ENCODE results near the gene XPNPEP1.

Gene XPNPEP1

GRCh38 chr10:109855746-109856145 lies 67.6 kb downstream of the XPNPEP1 start:
- H3K9me3 ChIP-seq (replicated peaks in 1 of 11): no peaks in the 10 kb centered on the region
- no peak overlapping the region for H3K4me2 ChIP-seq
- peaks cover 0 to 10% (median 0%) of the 10 kb centered on the region in 10 experiments; a peak in 4 of 20 replicates for H3K4me1 ChIP-seq
- H3K9ac ChIP-seq: no peak overlapping the region
- H3K27me3 ChIP-seq: no peaks in the 10 kb centered on the region
- peaks cover 0 to 5% (median 0%) of the 10 kb centered on the region in 11 experiments; a peak in 1 of 22 replicates for H4K20me1 ChIP-seq
- no peak for TF ChIP-seq Cebpa-rat (IDR thresholded peaks at IDR 0.05)
- no peak overlapping the region for H3K27ac ChIP-seq
- H3K36me3 ChIP-seq: peaks cover 0 to 9% (median 0%) of the 10 kb centered on the region in 11 experiments; a peak in 2 of 22 replicates
- H3K4me3 ChIP-seq: no peak overlapping the region

- Histone ChIP-seq H3K4me3 (no peak overlapping the region), H4K20me1 (peaks cover 0 to 5% (median 0%) of the 10 kb centered on the region in 11 experiments; a peak in 1 of 22 replicates), H3K36me3 (no peaks in the 10 kb centered on the region), H3K9me3 (replicated peaks in 1 of 11) (no peaks in the 10 kb centered on the region), H3K27ac (no peak overlapping the region), H3K4me2 (no peak overlapping the region), H3K4me1 (no peaks in the 10 kb centered on the region), H3K27me3 (no peaks in the 10 kb centered on the region), H3K9ac (no peak overlapping the region)
- no peak for TF ChIP-seq Cebpa-rat (IDR thresholded peaks at IDR 0.05)
Observed at GRCh38 chr10:109853921-109854320, 69.4 kb downstream of the XPNPEP1 start.

DNA sequence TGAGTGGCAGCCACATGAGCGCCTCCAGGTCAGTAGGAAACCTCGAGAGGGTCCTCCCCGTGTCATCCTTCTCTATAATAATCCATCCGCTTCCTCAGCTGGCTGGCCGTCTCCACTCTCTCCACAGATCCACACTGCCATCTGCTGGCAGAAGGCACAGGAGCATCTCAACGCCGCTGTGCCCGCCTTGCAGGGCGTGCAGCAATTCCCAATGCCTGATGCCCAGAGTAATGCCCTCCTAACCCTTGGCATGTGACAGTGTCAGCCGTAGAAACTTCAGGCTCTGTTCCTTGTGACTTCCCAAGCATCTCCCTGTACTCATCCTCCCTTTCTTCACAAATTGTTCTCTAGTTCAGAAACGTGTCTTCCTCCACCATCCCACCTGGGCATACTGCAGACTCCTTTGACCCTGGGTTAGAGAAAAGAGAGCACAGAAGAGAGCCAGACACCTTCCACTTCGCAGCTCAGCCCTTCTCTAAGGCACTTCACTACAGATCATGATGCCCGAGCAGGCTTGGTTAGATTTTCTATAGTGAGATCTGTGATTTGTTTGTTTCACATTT lies 70.8 kb downstream of the XPNPEP1 start:
- Histone ChIP-seq H3K27me3 (no peaks in the 10 kb centered on the region), H3K9me3 (replicated peaks in 1 of 11) (no peaks in the 10 kb centered on the region), H3K27ac (no peak overlapping the region), H3K36me3 (no peaks in the 10 kb centered on the region), H3K9ac (no peak overlapping the region), H3K4me1 (no peaks in the 10 kb centered on the region), H3K4me2 (peak overlapping the region in 2 of 11 experiments; percentile 4 to 15; a peak in 3 of 22 replicates), H3K4me3 (no peak overlapping the region), H4K20me1 (peaks cover 0 to 5% (median 0%) of the 10 kb centered on the region in 11 experiments; a peak in 1 of 22 replicates)
- no peak for TF ChIP-seq Cebpa-rat (IDR thresholded peaks at IDR 0.05)

DNA sequence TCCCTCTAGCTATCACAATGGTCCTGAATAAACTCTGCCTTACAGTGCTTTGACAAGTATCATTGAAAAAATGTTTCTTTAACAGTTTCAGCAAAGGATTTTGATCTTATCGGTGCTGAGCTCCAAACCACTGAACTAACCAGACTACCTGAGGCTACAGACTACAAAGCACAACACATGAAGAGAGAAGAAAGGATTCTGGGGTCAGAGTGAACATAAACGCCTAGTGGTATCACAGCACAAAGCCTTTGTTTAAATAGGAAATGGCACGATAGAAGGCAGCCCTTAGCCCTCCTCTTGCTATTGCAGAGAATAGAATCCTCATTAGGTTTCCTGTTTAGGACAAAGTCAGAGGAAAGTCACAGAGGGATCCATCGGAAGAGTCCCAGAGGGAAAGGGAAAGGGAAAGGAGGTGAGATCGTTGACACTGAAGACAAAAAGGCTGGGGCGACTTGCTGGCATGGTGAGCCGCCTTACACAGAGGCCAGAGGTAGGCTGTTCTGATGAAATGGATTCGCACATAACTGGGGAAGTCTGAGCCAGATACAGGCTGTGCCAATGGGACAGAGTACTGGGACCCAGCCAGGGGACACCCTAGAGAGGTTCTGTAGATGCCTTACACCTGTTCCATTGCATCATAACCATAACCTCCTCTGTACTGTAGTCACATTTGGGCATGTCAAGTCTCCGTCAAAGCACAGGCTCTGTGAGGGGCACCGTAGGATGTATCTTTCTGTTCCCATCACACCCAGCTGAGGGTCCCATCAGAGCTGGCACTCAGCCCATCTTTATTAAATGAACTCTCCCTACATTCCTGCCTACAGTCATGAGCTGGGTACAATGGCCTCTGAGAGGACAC lies 71.5 kb downstream of the XPNPEP1 start:
- Histone ChIP-seq H3K27me3 (no peaks in the 10 kb centered on the region), H3K9ac (no peak overlapping the region), H4K20me1 (peaks cover 0 to 5% (median 0%) of the 10 kb centered on the region in 11 experiments; a peak in 1 of 22 replicates), H3K4me3 (no peak overlapping the region), H3K27ac (no peak overlapping the region), H3K4me1 (no peaks in the 10 kb centered on the region), H3K9me3 (replicated peaks in 1 of 11) (no peaks in the 10 kb centered on the region), H3K4me2 (peak overlapping the region in 2 of 11 experiments; percentile 4 to 15; a peak in 3 of 22 replicates), H3K36me3 (no peaks in the 10 kb centered on the region)
- no peak for TF ChIP-seq Cebpa-rat (IDR thresholded peaks at IDR 0.05)

DNA sequence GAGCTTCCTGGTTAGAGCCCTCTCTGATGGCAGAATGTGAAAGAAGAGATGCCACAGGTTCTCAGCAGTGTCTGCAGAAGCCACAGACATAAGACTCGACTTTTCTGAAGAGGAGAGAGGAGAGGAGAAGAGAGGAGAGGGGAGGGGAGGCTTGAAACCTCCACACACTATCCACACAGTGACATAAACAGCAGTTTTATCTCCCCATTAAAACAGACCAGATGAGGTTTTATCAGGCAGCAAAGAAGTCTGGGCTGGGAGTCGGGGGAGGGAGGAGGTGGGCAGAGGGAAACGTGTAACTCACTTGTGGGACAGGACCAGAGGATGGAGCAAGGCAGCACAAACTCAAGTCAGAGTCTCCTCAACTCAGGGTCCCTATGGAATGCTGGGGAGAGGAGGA lies 76.5 kb downstream of the XPNPEP1 start:
- H3K9ac ChIP-seq: no peak overlapping the region
- H3K27ac ChIP-seq: no peak overlapping the region
- H3K9me3 ChIP-seq (replicated peaks in 1 of 11): no peaks in the 10 kb centered on the region
- no peak overlapping the region for H3K4me2 ChIP-seq
- H4K20me1 ChIP-seq: peaks cover 0 to under 1% (median 0%) of the 10 kb centered on the region in 11 experiments; a peak in 1 of 22 replicates
- 0 out of 20 replicates have a peak, but pooled peaks cover 0 to 3% (median 0%) of the 10 kb centered on the region in 10 experiments for H3K4me1 ChIP-seq
- H3K4me3 ChIP-seq: no peak overlapping the region
- TF ChIP-seq Cebpa-rat (IDR thresholded peaks at IDR 0.05): no peak
- no peaks in the 10 kb centered on the region for H3K36me3 ChIP-seq
- H3K27me3 ChIP-seq: no peaks in the 10 kb centered on the region

DNA sequence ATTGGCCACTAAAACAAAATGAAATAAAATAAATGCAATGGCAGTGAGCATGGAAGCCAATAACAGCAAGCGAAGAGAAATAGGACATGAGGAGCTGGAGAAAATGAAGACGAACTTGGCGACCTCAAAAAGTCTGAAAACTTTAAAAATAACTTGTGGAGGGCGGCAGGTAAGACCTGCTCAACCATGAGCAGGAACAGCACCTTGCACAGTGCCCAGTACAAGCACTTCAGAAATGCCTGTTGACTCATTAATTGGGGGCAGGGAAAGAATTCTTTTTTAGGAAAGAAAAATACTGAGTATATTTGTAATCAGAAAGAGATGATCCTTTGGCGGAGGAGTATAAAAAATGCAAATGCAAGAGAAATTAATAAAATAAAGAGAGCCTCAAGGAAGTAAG lies 78.0 kb downstream of the XPNPEP1 start:
- Histone ChIP-seq H3K9ac (no peak overlapping the region), H3K27me3 (no peaks in the 10 kb centered on the region), H3K27ac (no peak overlapping the region), H3K4me1 (0 out of 20 replicates have a peak, but pooled peaks cover 0 to 3% (median 0%) of the 10 kb centered on the region in 10 experiments), H3K36me3 (no peaks in the 10 kb centered on the region), H3K4me2 (no peak overlapping the region), H3K9me3 (replicated peaks in 1 of 11) (no peaks in the 10 kb centered on the region), H3K4me3 (no peak overlapping the region), H4K20me1 (no peaks in the 10 kb centered on the region)
- TF ChIP-seq Cebpa-rat (IDR thresholded peaks at IDR 0.05): no peak

GRCh38 chr10:109838592-109839244 lies 84.6 kb downstream of the XPNPEP1 start:
- H3K27me3 ChIP-seq: no peaks in the 10 kb centered on the region
- no peak overlapping the region for H3K4me3 ChIP-seq
- no peaks in the 10 kb centered on the region for H3K36me3 ChIP-seq
- no peak overlapping the region for H3K4me2 ChIP-seq
- no peaks in the 10 kb centered on the region for H3K9me3 ChIP-seq (replicated peaks in 1 of 11)
- no peak for TF ChIP-seq Cebpa-rat (IDR thresholded peaks at IDR 0.05)
- no peak overlapping the region for H3K27ac ChIP-seq
- H3K4me1 ChIP-seq: no peaks in the 10 kb centered on the region
- no peak overlapping the region for H3K9ac ChIP-seq
- H4K20me1 ChIP-seq: no peaks in the 10 kb centered on the region

DNA sequence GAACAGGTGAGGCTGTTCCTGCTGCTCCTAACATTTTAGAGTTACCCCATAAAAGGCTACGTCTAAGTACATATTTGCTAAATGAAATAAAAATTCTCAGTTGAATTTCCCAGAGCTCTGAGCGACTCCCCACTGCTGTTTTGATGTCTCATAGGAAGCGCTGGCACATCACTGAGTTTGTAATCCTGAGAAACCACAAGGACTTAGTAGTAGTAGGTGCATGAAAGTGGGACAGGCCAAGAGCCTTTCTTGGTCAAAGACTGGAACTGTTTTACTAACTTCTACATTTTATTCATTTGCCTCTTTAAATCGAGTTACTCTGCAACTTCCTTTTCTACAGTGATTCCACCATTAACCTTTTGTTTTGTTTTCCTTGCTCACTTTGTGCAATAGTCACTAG lies 85.9 kb downstream of the XPNPEP1 start:
- TF ChIP-seq Cebpa-rat (IDR thresholded peaks at IDR 0.05): no peak
- Histone ChIP-seq H3K9ac (no peak overlapping the region), H3K4me3 (no peak overlapping the region), H3K36me3 (no peaks in the 10 kb centered on the region), H3K27me3 (no peaks in the 10 kb centered on the region), H3K9me3 (replicated peaks in 1 of 11) (peaks cover 0 to 9% (median 3%) of the 10 kb centered on the region in 11 experiments; a peak in 13 of 22 replicates), H4K20me1 (no peaks in the 10 kb centered on the region), H3K4me2 (no peak overlapping the region), H3K27ac (no peak overlapping the region), H3K4me1 (no peaks in the 10 kb centered on the region)

GRCh38 chr10:109835257-109835656 lies 88.1 kb downstream of the XPNPEP1 start:
- H3K9me3 ChIP-seq (replicated peaks in 1 of 11): peaks cover 0 to 19% (median 11%) of the 10 kb centered on the region in 11 experiments; a peak in 14 of 22 replicates
- H3K4me3 ChIP-seq: no peak overlapping the region
- no peak overlapping the region for H3K27ac ChIP-seq
- H3K4me1 ChIP-seq: no peaks in the 10 kb centered on the region
- H3K27me3 ChIP-seq: no peaks in the 10 kb centered on the region
- no peaks in the 10 kb centered on the region for H4K20me1 ChIP-seq
- TF ChIP-seq Cebpa-rat (IDR thresholded peaks at IDR 0.05): no peak
- H3K36me3 ChIP-seq: no peaks in the 10 kb centered on the region
- H3K9ac ChIP-seq: no peak overlapping the region
- H3K4me2 ChIP-seq: no peak overlapping the region
